MCF 10A (cell line): ENCODE results near the gene PLA2G4B. TPM values are rescaled to one million over a fixed set of nuclear protein-coding genes. Genes with fewer than 3 reads are reported as not detected.

Source experiments
- Bru-seq: library from RNA; stranded (reverse); fragments of 400-500 nt; gene quantifications from one replicate; lab custom pipeline; 2021; lab: Mats Ljungman, UMichigan
- BruChase-seq, 2 experiments: library from RNA; stranded (reverse); fragments of 400-500 nt; gene quantifications; one replicate each; lab custom pipeline; 2021; lab: Mats Ljungman, UMichigan
- BruUV-seq: library from RNA; stranded (reverse); fragments of 400-500 nt; replicated peaks from 2 replicates; lab custom pipeline; 2021; lab: Mats Ljungman, UMichigan
- CTCF ChIA-PET: fragments of 300-600 bp; sonication (Branson Sonifier 250); formaldehyde crosslinking; extraction: SDS; loops from one replicate; lab custom pipeline; 2021; ENCODE audit warnings: antibody characterized with exemption, inconsistent platforms; lab: Yijun Ruan, JAX
- POLR2A ChIA-PET: fragments of 300-600, 350-650 bp; sonication (Branson Sonifier 250); formaldehyde crosslinking; extraction: SDS; loops from one replicate; lab custom pipeline; 2020; ENCODE audit warnings: antibody characterized with exemption, inconsistent platforms; lab: Yijun Ruan, JAX
- DNase-seq: peaks from one replicate; pipeline ENCODE4 v3.0.0-alpha.2; 2018; ENCODE audit not compliant: unreplicated experiment
- H3K27ac Mint-ChIP-seq: one replicate; pipeline ENCODE4 v1.8.0; 2022; ENCODE audit warnings: mild to moderate bottlenecking, low read depth, mixed read lengths; ENCODE audit not compliant: unreplicated experiment
- H3K27me3 Mint-ChIP-seq: one replicate; pipeline ENCODE4 v1.8.0; 2022; ENCODE audit warnings: mixed read lengths; ENCODE audit not compliant: insufficient read depth, unreplicated experiment
- H3K36me3 Mint-ChIP-seq: one replicate; pipeline ENCODE4 v1.8.0; 2022; ENCODE audit warnings: mild to moderate bottlenecking, moderate library complexity, mixed read lengths; ENCODE audit not compliant: insufficient read depth, unreplicated experiment
- H3K4me1 Mint-ChIP-seq: one replicate; pipeline ENCODE4 v1.8.0; 2022; ENCODE audit warnings: mixed read lengths; ENCODE audit not compliant: insufficient read depth, unreplicated experiment
- H3K4me3 Mint-ChIP-seq: one replicate; pipeline ENCODE4 v1.8.0; 2022; ENCODE audit warnings: mild to moderate bottlenecking, moderate library complexity, mixed read lengths; ENCODE audit not compliant: unreplicated experiment
- H3K9me3 Mint-ChIP-seq: one replicate; pipeline ENCODE4 v1.8.0; 2022; ENCODE audit warnings: mixed read lengths; ENCODE audit not compliant: unreplicated experiment
- CTCF ChIP-seq: fragments of 200-600 bp; IDR thresholded peaks from one replicate; pipeline ENCODE4 v1.8.0; 2022; ENCODE audit warnings: antibody characterized with exemption, mild to moderate bottlenecking; ENCODE audit not compliant: unreplicated experiment
- intact Hi-C: fragments of 100-400 bp; cut with micrococcal nuclease; formaldehyde crosslinking; loops from 2 replicates; pipeline ENCODE4 v1.14.1; 2022
- long read RNA-seq: library from polyadenylated mRNA; stranded (forward); transcript quantifications from one replicate; pipeline ENCODE4 v2.0.0, GENCODE V29; 2022
- total RNA-seq: library from RNA; stranded (reverse); gene quantifications from 2 replicates; pipeline ENCODE4 v1.2.3, GENCODE V29; 2022

Gene PLA2G4B
- 3.8 and 5.0 TPM in 2 replicates for total RNA-seq
- percentile 46 among the genes with signal in this experiment for Bru-seq, nascent RNA
- BruChase-seq, experiment 1, labeled RNA remaining after a 6-hour chase, result percentile 80 among the genes with signal in this experiment
- BruChase-seq, experiment 2, labeled RNA remaining after a 2-hour chase, result percentile 58 among the genes with signal in this experiment
- long read RNA-seq, result 0 reads

DNA sequence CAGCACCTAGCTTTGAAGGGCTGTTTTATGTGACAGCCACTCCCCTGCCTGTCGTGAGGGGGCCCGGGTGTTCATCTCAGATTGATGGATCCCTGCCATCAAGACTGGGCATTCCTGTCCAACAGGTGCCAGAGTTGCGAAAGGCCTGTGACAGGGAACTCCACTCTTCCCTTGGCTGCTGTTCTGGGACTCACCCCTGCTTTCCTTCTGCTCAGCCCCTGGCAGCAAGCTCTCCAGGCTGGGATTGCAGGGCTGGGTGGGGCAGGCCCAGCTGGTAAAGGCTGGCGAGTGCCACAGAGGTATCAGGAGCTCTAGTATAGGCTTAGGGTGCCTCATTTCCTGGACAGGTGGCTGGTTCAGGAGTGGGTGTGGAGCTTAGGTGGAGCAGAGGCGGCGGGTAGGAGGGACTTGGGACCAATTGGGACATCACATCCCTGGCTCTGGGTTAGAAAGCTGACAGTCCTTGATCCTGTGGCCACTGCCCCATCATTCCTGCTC lies at the start of gene PLA2G4B:
Gene PLA2G4B, plus strand, starts transcription at position 448 of the 498 bp plus-strand sequence. CDS start 67 bp downstream, outside the sequence.
- Mint-ChIP-seq H3K9me3 (no peaks in the 10 kb centered on the region), H3K4me3 (no peak within 1 kb of the TSS), H3K36me3 (peaks cover 6% of the 10 kb centered on the region), H3K4me1 (peaks cover 6% of the 10 kb centered on the region), H3K27ac (no peak within 1 kb of the TSS), H3K27me3 (no peaks in the 10 kb centered on the region)
- DNase-seq, result peak; percentile 66
- CTCF ChIA-PET, result interaction anchor here (0.6 to 1.2 kb wide), 3 partner anchors 13 to 66 kb away, joined by 3 to 4 read pairs (median 3); no protein-coding TSS in a partner anchor
- POLR2A ChIA-PET, result interaction anchor here (0.6 to 2.3 kb wide), 5 partner anchors 10 to 290 kb away, joined by 3 to 11 read pairs (median 4); partner anchors contain the start of gene MAPKBP1
- no peak for TF ChIP-seq CTCF
- intact Hi-C loops, result no loop called here
- BruUV-seq, result no TSS peak

DNA sequence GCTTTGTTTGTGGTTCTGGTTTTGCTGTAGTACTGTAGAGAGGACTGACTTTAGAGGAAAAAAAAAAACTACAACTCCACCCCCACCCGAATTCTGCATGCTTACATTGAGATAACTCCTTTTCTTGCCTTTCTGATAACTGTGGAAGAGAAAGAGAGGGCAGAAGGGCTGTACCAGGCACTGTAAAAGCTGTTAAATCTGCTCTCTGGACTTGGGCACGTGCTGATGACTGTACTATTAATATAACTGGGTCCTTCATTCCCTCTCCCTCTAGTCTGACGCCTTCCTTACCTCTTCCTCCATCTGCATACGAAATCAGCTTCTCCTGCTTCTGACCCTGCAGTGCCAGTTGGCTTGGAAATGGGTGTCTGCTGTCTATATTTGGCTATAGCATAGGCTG lies 49.4 kb upstream of the PLA2G4B start:
- H3K4me1 Mint-ChIP-seq, result peaks cover 42% of the 10 kb centered on the region
- H3K4me3 Mint-ChIP-seq, result no peak overlapping the region
- intact Hi-C loops, result no loop called here
- no TSS peak for BruUV-seq
- ChIA-PET POLR2A (interaction anchor here (0.7 to 12.5 kb wide), 5 partner anchors 9 to 16 kb away, joined by 3 to 193 read pairs (median 7); partner anchors contain the start of gene MAPKBP1), CTCF (interaction anchor here (2.2 to 2.4 kb wide), 2 partner anchors 12 to 15 kb away, joined by 11 to 12 read pairs; partner anchors contain the start of gene MAPKBP1)
- peaks cover 2% of the 10 kb centered on the region for H3K36me3 Mint-ChIP-seq
- H3K27ac Mint-ChIP-seq, result peak overlapping the region; percentile 86
- no peaks in the 10 kb centered on the region for H3K9me3 Mint-ChIP-seq
- TF ChIP-seq CTCF, result no peak
- H3K27me3 Mint-ChIP-seq, result no peaks in the 10 kb centered on the region
- DNase-seq, result no peak

DNA sequence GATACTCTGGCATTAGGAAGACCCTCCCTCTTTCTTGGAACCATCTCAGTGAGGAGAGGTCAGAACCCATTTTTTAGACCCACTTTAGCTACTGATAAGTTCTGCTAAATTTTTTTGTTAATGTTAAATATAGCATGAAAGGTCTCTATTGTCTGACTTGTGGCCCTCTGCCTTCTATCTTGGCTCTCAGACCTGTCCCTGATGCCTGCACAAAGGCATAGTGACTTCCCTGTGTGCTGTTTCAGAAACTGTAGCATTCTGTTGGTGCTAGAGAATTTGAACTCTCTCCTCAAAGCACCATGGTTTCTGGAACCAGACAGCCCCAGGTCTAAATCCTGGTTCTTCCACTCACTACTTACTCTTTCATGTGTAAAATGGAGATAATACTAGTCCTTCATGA lies 49.0 kb upstream of the PLA2G4B start:
- H3K9me3 Mint-ChIP-seq, result no peaks in the 10 kb centered on the region
- CTCF ChIA-PET, result interaction anchor here (0.7 to 2.4 kb wide), 3 partner anchors 12 to 19 kb away, joined by 3 to 12 read pairs (median 11); partner anchors contain the start of gene MAPKBP1
- POLR2A ChIA-PET, result interaction anchor here (0.5 to 12.5 kb wide), 5 partner anchors 8 to 19 kb away, joined by 3 to 193 read pairs (median 7); partner anchors contain the start of gene MAPKBP1
- H3K4me3 Mint-ChIP-seq, result no peak overlapping the region
- DNase-seq, result no peak
- no peaks in the 10 kb centered on the region for H3K36me3 Mint-ChIP-seq
- H3K4me1 Mint-ChIP-seq, result peaks cover 44% of the 10 kb centered on the region
- H3K27me3 Mint-ChIP-seq, result no peaks in the 10 kb centered on the region
- no TSS peak for BruUV-seq
- peak overlapping the region; percentile 86 for H3K27ac Mint-ChIP-seq
- no peak for TF ChIP-seq CTCF
- intact Hi-C loops, result no loop called here

DNA sequence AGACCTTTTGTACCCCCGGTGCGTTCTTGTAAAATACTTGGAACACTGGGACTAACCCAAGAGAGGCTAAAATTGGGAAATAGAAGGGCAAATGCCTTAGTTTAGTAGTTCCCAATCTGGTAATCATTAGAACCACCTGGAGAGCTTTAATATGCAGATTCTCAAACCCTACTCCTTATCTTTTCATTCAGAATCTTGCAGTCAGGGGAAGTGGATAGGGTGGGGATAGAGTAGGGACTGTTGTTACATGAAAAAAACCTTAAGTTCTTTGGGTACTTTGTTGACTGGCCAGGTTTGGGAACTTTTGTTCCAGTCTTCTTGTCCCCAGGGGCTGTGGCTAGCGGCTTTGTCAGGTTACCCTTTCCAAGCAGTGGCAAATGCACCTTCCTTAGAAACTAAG lies 48.5 kb upstream of the PLA2G4B start:
- peak overlapping the region; percentile 86 for H3K27ac Mint-ChIP-seq
- no peaks in the 10 kb centered on the region for H3K9me3 Mint-ChIP-seq
- TF ChIP-seq CTCF, result no peak
- no peak overlapping the region for H3K4me3 Mint-ChIP-seq
- CTCF ChIA-PET, result interaction anchor here (0.6 to 2.4 kb wide), 5 partner anchors 13 to 344 kb away, joined by 3 to 12 read pairs (median 3); partner anchors contain the start of gene MAPKBP1
- POLR2A ChIA-PET, result interaction anchor here (0.5 to 12.5 kb wide), 4 partner anchors 11 to 19 kb away, joined by 3 to 193 read pairs (median 16); partner anchors contain the start of gene MAPKBP1
- H3K27me3 Mint-ChIP-seq, result no peaks in the 10 kb centered on the region
- no TSS peak for BruUV-seq
- no peaks in the 10 kb centered on the region for H3K36me3 Mint-ChIP-seq
- intact Hi-C loops, result no loop called here
- DNase-seq, result no peak
- H3K4me1 Mint-ChIP-seq, result peaks cover 46% of the 10 kb centered on the region
